GM19395 (cell line): ENCODE data around the gene MYO18B.

Experiments used
- ATAC-seq: cut with Tn5 transposase; IDR thresholded peaks from one replicate; pipeline ENCODE4 v1.9.1; 2021; ENCODE audit warnings: mild to moderate bottlenecking, moderate library complexity; ENCODE audit not compliant: unreplicated experiment

The MYO18B gene

DNA sequence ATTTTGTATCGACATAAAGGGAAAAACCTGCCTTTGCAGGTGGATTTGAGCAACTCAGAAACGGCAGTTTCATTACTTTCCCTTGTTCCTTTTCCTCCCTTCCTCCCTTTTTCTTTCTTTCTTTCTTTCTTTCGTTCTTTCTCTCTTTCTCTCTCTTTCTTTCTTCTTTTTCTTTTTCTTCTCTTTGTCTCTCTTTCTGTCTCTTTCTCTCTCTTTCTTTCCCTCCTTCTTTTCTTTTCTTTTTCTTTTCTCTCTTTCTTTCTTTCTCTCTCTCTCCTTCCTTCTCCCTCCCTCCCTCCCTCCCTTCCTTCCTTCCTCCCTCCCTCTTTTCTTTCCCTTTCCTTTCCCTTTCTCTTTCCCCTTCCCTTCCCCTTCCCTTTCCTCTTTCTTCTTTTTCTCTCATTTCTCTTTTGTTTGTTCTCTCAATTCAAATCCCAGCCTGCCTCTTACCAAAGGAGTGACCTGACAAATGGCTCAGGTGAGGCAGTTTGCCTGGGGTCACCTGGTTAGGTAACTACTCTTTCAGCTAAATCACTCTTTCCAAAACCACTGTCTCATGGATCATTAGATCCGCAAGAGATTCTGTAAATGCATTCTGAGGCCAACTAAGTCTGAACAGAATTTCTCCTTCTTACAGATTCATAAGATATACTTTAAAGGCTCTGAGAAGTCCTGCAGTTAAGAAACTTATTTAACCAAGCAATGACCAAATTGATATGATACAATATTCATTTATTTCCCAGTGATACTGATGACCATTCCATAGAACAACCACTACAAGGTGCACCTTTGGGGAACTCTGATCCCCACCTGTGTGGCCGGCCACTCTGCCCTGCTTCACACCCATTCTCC is 75.3 kb downstream of the MYO18B start:
- ATAC-seq = no peak

DNA sequence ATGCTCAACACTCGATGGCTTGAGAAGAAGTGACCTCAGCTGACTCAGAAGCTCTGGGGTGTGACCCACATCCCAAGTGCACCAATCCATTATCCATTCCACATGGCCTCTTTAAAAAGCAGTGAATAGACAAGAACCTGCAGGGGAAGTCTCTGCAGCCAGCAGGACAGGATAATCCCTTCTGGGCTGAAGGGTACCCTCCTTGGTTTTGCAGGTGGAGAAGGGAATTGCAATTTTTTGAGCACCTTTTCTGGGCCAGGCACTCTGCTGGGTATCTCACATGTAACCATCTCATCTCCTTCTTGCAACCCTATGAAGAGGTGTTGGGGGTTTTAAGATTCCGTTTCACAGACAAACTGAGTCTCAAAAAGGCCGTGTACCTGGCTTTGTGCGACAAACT is 76.6 kb downstream of the MYO18B start:
- ATAC-seq = no peak

DNA sequence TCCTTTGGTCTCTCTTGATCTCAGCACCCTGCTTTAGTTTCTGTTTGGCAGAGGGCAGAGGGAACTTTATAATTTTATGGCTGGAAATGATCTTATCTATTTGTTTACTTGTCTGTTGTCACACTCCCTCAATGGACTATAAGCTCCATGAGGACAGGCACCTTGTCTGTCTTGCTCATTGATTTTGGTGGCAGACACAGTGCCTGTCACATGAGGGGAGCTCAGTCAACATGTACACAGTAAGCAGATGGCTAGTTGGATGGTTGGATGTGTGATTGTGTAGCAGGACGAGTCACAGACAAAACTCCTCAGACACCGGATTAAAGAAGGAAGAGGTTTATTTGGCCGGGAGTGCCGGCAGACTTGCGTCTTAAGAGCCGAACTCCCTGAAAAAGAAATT is 80.4 kb downstream of the MYO18B start:
- ATAC-seq = no peak

DNA sequence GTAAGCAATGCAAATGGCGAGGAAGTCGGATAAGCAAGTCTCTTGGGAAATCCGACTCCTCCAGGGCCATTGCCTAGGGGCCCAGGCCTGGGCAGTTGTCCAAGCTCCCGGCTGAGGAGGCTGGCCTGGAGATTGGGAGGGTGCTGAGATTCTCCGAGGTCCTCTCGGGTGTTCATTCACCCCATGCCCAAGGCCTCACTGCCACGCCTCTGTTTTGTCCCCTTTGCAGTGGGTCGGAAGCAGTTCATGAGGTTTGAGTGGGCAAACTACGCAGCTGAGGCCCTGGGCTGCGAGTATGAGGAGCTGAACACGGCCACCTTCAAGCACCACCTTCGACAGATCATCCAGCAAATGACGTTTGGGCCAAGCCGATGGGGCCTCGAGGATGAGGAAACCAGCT is 81.3 kb downstream of the MYO18B start:
- ATAC-seq = no peak

DNA sequence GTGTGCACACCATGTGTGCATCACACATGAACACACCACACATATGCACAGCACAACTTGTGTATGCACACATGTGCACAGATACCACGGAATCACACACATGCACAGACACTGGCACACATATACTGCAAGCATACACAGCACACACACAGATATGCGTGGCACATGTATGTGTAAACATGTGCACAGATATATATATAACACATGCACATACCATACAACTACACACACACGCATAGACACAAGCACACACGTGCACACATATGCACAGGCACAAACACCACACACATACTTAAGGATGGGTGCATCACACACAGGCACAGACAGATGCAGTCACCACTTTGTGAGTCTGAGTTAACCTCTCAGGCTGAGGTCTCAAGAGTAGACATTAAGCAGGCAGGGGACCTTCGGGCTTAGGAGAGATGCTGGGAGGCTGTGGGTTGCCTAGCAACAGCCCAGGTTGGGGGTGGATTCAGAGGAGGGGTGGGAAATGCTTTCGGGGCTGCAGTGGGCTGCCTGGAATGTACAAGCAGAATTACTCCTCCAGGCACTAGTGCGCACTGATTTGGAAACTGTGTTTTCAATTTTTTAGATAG is 82.9 kb downstream of the MYO18B start:
- no peak for ATAC-seq

DNA sequence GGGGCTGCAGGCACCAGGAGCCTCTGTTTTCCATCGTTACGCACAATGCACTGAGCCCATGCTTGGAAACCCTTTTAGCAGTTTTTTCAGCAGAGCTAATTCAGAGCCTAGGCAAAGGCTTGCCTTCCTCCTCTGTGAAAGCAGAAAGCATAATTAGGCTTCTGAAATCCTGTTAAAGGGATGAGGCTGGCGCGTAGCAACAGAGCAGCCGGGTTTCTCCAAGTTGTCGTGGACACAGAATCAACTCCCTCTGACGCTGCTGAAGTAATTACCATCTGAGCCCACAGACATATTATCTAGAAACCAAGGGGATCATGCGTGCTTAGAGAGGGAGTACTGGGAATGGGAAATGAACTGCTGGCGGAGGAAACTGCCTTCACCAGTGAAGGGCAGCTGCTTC is 85.4 kb downstream of the MYO18B start:
- no peak for ATAC-seq

DNA sequence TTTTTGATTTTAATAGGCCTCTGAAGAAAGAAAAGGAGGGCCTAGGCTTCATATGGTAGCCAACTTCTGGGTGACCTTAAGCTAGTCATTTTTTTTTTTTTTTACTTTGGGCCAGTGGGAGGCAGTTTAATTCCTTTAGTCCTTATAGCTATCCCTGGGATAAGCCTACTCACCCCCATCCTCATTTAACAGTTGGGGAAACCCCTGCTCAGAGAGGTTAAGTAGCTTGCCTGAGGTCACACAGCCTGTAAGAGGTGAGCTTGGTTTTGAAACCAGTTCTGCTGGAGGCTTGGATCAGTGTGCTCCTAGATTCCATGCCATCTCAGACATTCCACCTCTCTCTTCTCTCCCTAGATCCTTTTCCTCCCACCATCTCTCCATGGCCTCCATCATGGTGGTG is 86.4 kb downstream of the MYO18B start:
- ATAC-seq = no peak

DNA sequence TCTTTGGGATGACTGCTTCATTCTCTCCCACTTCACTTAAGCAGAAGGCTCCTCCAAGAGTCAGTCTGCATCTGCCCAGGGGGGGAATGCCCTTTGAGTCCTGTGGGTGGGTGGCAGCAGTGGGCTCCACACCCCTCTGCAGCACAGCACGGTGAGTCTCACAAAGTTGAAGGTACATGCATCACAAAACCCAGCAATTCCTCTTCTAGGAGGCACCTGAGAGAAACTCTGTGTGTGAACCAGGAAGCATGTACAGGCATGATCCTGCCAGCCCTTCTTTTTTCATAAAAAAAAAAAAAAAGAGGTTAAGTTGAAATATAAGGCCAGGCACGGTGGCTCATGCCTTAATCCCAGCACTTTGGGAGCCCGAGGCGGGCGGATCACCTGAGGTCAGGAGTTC is 87.2 kb downstream of the MYO18B start:
- no peak for ATAC-seq

DNA sequence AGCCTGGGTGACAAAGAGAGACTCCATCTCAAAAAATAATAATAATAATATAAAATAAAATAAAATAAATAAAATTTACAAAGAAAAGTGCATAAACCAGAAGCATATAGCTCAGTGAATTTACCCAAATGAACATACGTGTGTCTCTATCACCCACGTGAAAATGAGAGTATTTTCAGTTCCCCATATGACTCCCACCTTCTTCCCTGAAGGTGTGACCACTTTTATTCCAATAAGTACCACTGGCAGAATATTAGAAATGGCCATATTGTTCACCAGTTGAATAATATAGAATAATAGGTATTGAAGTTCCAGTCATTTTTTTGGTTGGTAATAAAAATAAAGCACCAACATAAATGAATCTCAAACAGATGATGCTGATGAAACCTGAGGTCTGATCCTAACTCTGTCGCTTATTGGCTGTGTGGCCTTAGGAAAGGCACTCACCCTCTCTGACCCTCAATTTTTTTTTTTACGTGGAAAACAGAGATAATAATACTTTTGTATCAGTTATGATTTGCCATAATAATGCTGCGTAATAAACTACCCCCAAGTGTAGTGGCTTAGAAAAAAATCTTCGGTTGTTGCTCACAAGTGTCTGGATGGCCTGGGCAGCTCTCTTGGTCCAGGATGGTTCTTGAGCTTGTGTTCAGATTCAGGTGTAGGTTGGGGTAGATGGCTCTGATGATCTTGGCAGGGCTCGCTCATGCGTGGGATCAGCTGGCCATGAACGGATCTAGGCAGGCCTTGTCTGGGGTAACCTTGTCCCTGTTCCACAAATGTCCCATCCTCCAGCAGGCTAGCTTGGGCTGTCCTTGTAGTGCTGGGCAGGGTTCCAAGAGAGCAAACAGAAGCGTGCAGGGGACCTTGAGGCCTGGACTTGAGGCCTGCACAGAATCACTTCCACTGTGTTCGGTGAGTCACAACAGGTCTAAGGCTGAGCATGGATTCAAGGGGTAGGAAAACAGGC is 88.1 kb downstream of the MYO18B start:
- ATAC-seq = no peak

DNA sequence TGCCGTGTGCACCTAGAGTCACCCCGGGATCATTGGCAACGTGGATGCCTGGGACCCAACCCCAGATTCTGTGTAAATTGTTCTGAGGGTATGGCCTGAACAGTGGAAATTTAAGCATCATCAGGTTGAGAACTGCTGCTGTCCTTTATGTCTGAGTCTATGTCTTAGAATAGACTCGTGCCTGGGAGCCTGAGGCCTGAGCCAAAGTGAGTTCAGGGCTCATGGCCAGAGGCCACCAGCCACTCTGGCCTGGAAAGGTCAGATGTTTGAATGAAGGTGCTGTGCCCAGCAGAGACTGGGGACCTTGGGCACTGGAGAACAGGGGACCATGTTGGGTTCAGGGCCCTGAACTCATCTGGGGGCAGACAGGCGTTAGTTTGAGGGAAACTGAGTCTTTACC is 91.1 kb downstream of the MYO18B start:
- ATAC-seq = no peak

DNA sequence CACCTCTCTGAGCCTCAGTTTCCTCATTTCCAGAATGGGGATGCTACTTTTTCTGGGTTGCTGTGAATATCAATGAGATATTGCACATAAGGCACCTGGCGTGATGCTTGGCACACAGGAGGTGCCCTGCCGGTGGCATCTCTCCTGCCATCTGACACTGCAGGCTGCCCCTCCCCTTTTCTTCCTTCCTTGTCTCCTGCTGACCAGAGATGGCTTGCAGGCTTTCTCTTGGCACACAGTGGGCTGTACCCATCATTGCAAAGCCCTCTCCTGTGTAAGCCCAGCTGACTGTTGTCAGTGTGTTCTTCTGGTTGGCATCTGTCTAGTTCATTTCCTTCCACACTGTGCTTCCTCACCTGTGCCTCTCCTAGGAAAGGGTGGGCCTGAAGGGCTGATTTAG is 91.7 kb downstream of the MYO18B start:
- no peak for ATAC-seq

DNA sequence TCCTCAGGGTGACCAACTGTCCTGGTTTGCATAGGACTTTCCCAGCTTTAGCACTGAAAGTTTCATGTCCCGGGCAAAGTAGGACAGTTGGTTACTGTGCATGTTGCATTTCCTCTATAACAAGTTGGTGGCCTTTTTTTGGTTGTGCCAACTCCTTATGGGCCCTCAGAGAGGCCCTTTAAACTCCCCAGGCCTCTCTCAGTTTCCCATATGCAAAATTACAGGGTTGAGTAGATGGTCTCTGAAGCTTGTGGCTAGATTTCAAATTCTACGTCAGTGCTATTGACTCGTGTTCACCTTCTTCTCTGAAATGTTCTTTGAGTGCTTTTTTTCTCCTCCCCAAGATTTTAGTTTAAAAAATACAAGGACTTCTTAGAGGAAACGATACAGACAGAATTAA is 92.5 kb downstream of the MYO18B start:
- ATAC-seq = no peak

DNA sequence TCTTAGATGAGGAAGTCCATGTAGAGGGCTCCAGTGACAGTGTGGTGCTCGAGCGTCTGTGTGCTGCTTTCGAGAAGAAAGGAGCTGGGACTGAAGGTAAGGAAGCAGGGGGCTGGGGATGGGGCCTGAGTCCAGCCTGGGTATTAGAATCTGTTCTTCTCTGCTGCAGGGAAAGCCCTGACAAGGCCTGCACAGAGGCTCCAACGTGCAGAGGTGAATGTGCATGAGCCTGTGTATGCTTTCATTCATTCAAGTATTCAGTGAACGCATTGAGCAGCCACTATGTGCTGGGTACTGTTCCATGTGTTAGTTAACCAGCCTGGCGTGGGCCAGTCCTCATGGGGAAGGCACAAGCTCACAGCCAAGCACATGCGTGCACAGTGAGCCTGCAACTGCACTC is 93.4 kb downstream of the MYO18B start:
- ATAC-seq = no peak

DNA sequence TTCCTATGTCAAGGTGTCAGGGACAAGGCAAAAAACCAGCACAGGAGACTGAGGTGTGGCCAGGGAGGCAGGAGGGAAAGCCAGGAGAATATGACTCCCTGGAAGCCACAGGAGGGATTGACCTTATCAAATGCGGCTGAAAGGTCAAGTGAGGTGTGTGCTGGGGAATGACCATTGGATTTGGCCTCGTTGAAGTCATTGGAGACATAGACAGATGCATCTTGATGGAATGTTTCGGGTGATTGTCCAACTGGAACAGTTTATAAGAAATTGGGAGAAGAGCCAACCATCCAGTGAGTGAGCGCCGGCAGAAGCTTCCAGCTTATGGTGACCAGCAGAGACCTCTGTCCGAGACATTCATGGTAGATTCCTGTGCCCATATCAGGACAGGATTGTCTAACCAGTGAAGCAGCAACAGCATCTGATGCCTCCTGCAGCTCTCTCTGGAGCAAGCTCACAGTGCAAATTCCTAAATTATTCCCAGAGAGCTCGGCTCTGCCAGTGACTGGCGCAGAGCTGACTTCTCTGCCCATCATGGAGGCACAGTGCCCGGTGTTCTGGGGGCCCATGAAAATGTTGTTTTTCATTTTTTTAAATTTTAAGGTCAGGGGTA is 95.4 kb downstream of the MYO18B start:
- ATAC-seq = no peak

DNA sequence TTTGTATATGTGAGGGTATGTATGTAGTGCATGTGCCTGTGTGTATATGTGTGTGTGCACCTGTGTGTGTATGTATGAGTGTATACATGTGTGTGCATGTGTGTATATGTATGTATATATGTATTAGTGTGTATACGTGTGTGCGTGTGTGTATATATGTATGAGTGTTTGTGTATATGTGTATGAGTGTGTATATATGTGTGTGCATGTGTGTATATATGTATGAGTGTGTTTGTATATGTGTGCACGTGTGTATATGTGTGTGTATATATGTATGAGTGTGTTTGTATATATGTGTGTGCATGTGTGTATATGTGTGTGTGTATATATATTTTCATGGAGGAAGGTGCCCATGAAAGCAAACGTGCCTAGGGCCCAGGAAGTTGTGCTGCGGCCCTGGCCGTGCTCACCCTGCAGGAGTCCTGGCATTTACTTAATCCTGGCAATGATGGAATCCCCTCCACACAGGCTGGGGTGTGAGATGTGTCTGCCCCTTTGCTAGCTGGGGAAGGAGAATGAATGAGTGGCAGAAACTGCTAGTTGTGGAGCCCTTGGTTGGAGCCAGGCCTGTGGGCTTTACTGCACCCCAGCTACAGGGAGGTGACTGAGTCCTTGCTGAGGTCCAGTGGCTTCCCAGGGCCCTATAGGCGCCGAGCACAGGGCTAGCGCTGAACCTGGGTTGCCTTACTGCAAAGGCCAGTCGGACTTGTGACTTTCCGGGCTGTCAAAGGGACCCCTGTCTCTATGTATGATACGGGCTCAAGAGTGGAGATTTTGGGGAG is 97.2 kb downstream of the MYO18B start:
- no peak for ATAC-seq

DNA sequence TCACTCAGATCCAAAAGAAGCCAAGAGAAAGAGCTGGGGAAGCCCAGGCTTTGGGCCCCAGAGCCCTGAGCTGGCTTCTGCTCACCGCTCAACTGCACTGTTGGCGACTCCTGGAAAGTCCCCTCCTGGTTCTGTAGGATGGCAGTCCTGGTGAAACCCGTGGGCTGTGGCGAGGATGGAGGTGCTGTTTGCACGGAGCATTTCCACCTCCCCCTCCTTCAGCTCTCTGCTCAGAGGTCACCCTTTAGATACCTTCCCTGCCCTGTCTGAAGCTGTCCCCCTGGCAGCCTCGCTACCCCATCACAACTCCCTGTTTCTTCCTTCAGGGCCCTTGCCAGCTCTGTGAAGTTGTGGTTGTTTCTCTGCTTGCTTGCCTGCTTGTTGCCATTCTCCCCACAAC is 97.8 kb downstream of the MYO18B start:
- no peak for ATAC-seq

DNA sequence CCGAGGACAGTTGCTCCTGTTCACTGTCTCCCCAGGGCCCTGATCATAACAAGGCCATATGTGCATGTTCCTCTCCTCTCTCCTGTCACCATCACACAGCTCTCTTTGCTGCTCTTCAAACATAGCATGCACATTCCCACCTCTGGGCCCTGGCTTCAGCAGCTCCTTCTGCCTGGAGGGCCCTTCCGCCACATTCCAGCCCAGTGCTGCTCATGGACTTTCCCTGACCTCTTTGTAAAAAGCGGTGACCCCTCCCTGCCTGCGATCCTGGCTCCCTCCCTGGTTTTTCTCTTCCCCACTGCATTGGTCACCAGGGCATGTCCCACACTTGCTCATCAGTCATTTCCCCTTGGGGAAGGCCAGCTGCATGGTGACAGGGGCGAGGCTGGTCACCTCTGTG is 98.2 kb downstream of the MYO18B start:
- ATAC-seq = no peak

DNA sequence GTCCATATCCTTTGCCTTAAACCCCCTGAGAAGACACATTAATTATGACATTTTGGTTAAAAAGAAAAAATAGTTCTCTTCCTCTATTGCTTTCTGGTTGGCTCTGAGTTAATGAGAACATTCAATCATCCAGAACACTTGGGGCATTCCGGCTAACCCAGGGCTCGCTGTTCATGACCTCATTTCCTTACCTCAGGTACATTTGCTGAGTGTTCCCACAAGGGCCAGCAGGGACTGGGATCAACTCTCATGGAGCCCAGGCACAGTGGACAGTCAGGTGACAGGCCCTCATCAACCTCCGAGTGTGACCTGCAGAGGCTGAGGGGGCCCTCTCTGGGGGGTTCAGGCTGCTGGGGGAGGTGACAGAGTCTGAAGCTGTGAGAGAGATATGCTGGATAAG is 98.9 kb downstream of the MYO18B start:
- ATAC-seq = no peak

DNA sequence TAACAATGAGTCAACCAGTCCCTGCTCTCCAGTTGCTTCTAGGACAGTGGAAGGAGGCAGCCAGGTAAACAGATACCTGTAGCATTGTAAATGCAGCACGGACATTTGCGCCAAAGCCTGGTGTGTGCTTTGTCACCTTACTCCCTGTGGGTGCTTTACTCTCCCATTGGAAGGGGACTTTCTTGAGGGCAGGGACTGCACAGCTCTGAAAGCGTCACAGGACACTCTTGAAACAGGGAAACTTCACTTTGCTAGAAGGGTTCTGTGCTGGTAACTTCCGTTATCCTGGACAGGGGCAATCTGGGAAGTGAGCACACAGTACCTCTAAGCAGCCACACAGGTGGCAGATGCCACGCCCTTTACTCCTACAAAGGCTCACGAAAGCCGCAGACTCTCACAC is 99.8 kb downstream of the MYO18B start:
- ATAC-seq = no peak

DNA sequence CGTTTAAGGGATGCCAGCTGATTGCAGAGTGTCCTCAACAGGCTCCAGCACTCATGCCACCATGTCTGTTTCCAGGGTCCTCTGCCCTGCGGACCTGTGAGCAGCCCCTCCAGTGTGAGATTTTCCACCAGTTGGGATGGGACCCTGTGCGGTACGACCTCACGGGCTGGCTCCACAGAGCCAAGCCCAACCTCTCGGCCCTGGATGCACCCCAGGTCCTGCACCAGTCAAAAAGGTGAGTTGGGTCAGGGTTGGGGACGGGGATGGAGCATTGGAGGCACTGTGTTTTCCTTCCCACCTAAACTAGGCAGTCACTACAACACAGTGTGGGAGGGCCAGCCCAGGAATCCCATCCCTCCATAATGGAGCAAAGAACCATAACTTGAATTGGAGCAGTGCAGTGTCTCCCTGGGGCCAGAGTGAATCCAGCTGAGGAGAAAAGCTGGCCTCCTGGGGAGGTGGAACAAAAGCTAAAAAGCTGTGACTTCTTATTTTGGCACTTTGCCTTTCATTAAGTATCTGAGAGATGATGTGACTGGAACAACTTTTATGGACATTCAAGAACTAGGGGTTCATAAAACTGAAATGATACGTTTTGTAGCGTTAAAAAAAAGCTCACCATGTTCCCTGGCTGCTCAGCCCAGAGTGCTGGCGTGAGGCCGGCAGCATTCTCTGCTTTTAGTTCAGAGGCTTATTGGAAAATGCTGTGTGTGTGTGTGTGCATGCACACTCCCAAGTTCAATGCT is 101.8 kb downstream of the MYO18B start:
- no peak for ATAC-seq
